NOMO-1 treated with dmso at 0.1 percent for 144 hours (cell line): ENCODE measurements around the gene PCP4.

Source experiments
- DNase-seq: peaks from one replicate; lab custom pipeline; 2025; ENCODE audit not compliant: unreplicated experiment; lab: John Stamatoyannopoulos, UW

The PCP4 gene

GRCh38 chr21:39915881-39916280 lies 48.6 kb downstream of the PCP4 start:
- no peak for DNase-seq

GRCh38 chr21:39918558-39918957 lies 51.3 kb downstream of the PCP4 start:
- DNase-seq: no peak

- no peak for DNase-seq
Observed at GRCh38 chr21:39923476-39923875, 56.2 kb downstream of the PCP4 start.

DNA sequence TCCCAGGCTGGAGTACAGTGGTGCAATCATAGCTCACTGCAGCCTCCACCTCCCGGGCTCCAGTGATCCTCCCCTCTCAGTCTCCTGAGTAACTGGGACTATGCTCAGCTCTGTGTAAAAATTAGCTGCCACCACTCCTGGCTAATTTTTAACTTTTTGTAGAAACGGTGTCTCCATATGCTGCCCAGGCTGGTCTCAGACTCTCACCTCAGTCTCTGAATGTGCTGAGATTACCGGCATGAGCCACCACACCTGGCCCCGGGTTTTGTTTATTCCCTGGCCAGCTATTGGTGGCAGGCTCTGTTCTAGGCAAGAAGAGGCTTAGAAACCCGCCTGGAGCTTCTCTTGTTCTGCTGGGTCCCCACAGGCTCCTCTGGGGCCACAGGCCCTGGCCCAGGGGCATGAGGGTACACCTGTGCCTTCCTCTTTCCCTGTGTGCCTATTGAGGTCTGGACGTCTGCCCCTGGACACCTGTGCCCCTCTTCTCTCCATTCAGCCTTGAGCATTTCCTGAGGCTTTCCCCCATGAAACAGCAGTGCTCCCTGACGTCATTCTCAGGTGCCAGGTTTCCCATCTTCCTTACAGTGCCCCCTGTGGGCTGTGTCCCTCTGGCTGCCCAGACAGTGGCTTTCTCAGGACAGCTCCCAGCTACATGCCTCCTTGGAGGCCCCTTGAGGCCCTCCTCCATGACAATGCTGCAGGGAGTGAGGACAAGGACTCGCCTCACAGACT lies 57.5 kb downstream of the PCP4 start:
- no peak for DNase-seq

- DNase-seq: no peak
Observed at GRCh38 chr21:39927304-39927886, 60.2 kb downstream of the PCP4 start.

DNA sequence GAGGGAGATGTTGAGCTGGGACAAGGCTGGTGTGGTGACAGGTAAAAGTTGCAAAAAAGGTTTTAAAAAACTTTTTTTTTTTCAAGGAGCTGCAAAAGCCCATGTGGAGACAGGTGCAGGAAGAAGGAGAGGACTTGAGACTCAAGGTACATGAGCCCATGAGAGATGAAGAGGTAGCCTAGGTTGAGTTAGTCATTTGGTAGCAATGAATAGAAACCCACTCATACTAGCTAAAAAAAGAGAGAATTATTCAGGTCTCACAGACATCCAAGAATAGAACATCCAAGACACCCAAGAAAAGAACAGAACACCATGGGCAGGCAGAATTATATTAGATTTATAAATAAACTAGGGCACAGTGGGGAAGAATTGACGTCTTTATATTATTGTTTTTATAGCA lies 65.1 kb downstream of the PCP4 start:
- no peak for DNase-seq

DNA sequence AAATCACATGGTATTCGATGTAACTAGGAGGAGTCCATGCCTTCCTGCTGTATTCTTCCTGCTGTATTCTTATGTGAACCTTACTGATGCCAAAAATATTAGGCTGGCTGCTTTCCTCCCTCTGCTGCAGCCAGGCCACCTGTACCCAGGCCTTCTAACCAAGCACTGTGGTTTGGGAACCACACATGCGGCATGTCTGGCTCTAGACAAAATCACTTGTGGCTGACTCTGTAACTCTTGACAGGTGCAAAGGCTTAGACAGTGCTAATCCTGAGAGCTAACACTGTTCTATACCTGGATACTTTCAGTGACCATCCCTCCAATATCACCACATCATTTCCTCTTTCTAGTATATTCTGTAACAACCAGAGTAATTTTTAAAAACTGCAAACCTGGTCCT lies 67.7 kb downstream of the PCP4 start:
- no peak for DNase-seq

- DNase-seq: no peak
Observed at GRCh38 chr21:39935716-39936115, 68.5 kb downstream of the PCP4 start.

GRCh38 chr21:39938086-39938625 lies 70.9 kb downstream of the PCP4 start:
- DNase-seq: no peak

GRCh38 chr21:39946199-39946598 lies 79.0 kb downstream of the PCP4 start:
- DNase-seq: no peak

DNA sequence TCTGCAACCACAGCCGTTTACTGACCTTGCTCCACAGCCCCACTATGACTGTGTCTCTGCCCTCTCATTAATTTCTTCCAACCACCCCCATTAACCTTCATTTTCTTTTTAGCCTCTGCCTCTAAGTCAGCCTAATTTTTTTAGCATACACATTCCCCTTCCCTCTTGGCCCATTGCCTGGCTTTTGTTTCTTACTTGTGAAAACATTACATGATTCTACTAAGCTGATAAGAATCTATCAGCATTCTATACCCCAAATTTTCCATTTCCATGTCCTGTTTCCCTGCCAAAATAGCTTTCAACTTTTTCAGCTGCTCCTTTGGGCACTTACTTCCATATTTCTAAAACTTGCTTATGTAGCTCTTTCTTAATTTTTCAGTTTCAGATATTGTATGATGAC lies 79.8 kb downstream of the PCP4 start:
- DNase-seq: no peak

- DNase-seq: no peak
Observed at GRCh38 chr21:39951183-39952101, 84.2 kb downstream of the PCP4 start.

- no peak for DNase-seq
Observed at GRCh38 chr21:39952265-39952664, 85.0 kb downstream of the PCP4 start.

DNA sequence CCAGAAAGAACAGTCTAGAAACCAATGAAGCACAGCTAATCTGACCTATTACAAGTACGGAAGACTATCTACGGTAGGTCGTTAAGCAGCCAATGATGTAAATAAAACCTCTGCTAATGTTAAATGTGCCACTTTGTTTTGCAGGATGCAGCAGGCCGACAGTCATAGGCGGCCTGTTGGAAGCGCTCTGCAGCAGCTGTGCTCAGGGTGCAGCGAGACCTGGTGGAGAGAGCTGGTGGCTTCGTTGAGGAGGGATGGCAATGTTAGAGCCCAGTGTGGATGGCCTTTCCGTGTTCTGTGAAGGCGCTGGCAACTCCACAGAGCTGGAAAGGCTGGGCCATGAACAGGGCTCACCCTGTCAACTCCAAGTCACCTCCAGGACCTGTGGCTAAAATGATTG lies 87.3 kb downstream of the PCP4 start:
- no peak for DNase-seq

- no peak for DNase-seq
Observed at GRCh38 chr21:39955326-39955725, 88.1 kb downstream of the PCP4 start.

DNA sequence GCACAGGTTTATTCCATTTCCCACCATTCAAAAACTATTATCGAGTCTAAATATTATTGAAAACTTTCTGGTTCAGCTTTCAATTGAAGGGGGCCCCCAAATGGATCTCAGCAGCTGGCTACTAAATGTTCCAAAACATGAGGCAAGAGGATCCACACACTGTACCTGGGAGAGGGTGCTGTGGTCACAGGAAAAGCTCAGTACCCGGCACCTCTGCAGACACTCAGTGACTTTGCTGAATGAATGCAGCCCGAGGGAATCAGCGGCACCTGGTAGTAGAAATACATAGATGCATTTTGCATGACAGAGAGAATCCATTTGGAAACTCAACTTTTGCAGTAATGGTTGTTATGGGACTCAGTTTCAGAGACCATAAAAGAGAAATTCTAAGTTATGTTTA lies 89.3 kb downstream of the PCP4 start:
- no peak for DNase-seq

DNA sequence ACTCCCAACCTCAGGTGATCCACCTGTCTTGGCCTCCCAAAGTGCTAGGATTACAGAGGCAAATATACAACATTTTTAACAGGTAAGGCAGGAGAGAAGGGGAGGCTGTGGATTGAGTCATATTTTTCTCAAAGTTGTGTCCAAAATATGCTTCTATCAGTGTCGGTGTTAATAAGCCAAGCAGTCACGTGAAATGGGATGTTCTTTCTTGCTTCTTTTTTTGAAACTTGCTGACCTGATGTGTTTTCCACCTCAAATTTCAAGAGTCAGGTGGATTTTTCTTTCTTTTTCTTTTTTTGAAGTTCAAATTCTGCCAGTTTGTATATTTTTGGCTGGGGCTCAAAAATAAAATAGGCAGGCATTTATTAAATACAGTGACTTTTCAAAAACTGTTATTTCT lies 91.5 kb downstream of the PCP4 start:
- DNase-seq: no peak

GRCh38 chr21:39961251-39961650 lies 94.0 kb downstream of the PCP4 start:
- DNase-seq: no peak

- DNase-seq: no peak
Observed at GRCh38 chr21:39965026-39965425, 97.8 kb downstream of the PCP4 start.

DNA sequence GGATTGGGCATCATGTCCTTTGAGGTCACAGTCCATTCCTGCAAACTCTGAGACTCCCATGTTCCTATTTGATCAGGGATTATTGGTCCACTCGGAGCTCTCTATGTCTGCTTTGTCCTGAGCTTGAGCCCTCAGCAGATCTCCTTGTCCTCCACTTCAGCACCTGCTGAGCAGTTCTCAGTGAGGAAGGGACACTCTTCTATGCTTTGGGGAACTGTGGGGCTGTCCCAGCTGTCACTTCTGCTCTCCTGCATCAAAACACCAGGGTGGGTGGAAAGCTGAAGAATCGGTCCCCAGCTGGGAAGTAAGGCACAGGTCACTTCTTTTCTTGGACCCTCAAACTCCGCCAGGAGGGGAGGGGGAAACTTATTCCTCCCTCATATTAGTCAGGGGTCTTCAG lies 99.5 kb downstream of the PCP4 start:
- no peak for DNase-seq

GRCh38 chr21:39968010-39968409 lies 100.8 kb downstream of the PCP4 start:
- DNase-seq: no peak
